Endodermal cell (in vitro differentiated cells): ENCODE measurements around the gene LHPP. TPM values are rescaled to one million over a fixed set of nuclear protein-coding genes. Genes with fewer than 3 reads are reported as not detected.

ENCODE experiments used
- DNase-seq: peaks from one replicate; pipeline ENCODE4 v3.0.0-alpha.2; 2017
- H3K27ac ChIP-seq: 2 replicates; pipeline ENCODE4 v1.5.1; 2013; ENCODE audit warnings: mild to moderate bottlenecking, low read depth, low read length, moderate library complexity
- H3K27me3 ChIP-seq: 2 replicates; pipeline ENCODE4 v1.6.1; 2013; ENCODE audit warnings: mild to moderate bottlenecking, low read length, moderate library complexity; ENCODE audit not compliant: insufficient read depth, control insufficient read depth, poor library complexity, severe bottlenecking
- H3K36me3 ChIP-seq: 2 replicates; pipeline ENCODE4 v1.7.0; 2013; ENCODE audit warnings: mild to moderate bottlenecking, low read length, moderate library complexity; ENCODE audit not compliant: control insufficient read depth, insufficient read depth
- H3K4me1 ChIP-seq: one replicate; pipeline ENCODE4 v1.7.0; 2013; ENCODE audit warnings: low read length; ENCODE audit not compliant: control insufficient read depth, insufficient read depth
- H3K4me3 ChIP-seq: 2 replicates; pipeline ENCODE4 v1.5.1; 2013; ENCODE audit warnings: mild to moderate bottlenecking, low read length, moderate library complexity
- H3K9ac ChIP-seq: 2 replicates; pipeline ENCODE4 v1.6.1; 2013; ENCODE audit warnings: mild to moderate bottlenecking, low read length, moderate library complexity; ENCODE audit not compliant: poor library complexity, severe bottlenecking; ENCODE audit errors: extremely low read depth
- H3K9me3 ChIP-seq: 2 replicates; pipeline ENCODE4 v1.6.1; 2013; ENCODE audit warnings: mild to moderate bottlenecking, low read length, moderate library complexity; ENCODE audit not compliant: control insufficient read depth
- H3K27ac Mint-ChIP-seq: 2 replicates; pipeline ENCODE4 v1.8.0; 2020; ENCODE audit warnings: mixed read lengths
- H3K27me3 Mint-ChIP-seq: 2 replicates; pipeline ENCODE4 v1.8.0; 2021; ENCODE audit warnings: mild to moderate bottlenecking, mixed read lengths; ENCODE audit not compliant: insufficient read depth
- H3K36me3 Mint-ChIP-seq: 2 replicates; pipeline ENCODE4 v1.8.0; 2020; ENCODE audit warnings: low read depth, mixed read lengths
- H3K4me1 Mint-ChIP-seq: 2 replicates; pipeline ENCODE4 v1.8.0; 2020; ENCODE audit warnings: mixed read lengths
- H3K4me3 Mint-ChIP-seq: 2 replicates; pipeline ENCODE4 v1.8.0; 2020; ENCODE audit warnings: mild to moderate bottlenecking, moderate library complexity, mixed read lengths
- H3K9me3 Mint-ChIP-seq: 2 replicates; pipeline ENCODE4 v1.8.0; 2020; ENCODE audit warnings: mild to moderate bottlenecking, mixed read lengths
- CTCF ChIP-seq: fragments of 200-600 bp; sonication (generic); conservative IDR thresholded peaks from 2 replicates; pipeline ENCODE4 v1.5.0; 2021; ENCODE audit warnings: antibody characterized with exemption, mild to moderate bottlenecking
- WGBS, 2 experiments: methylation state at CpG; one replicate each; pipeline versions ENCODE4 v1.1.5 to v1.1.7; 2013; ENCODE audit warnings: missing lambda C conversion rate in 2 of 2, mixed read lengths in 1 of 2; ENCODE audit not compliant: insufficient coverage in 1 of 2, insufficient read length in 1 of 2; 5-methylcytosine and 5-hydroxymethylcytosine counted together
- total RNA-seq, 2 donors: library from RNA; stranded (reverse); fragmentation: NEBNext Ultra II Directional in 1 of 2; extraction: Animal tissue kit (Norgen Biotek cat#: 25700) in 1 of 2; gene quantifications; 2 replicates in 1 of 2; 3 replicates in 1 of 2; pipeline ENCODE4 v1.2.1, GENCODE V29; 2021

LHPP gene
- total RNA-seq, 2 donors from 2014 or later: 23.3 to 24.8 TPM

GRCh38 chr10:124534826-124535601 lies 73.4 kb downstream of the LHPP start:
- H3K4me3 Mint-ChIP-seq: no peak overlapping the region
- H3K4me1 Mint-ChIP-seq: peaks cover 8% of the 10 kb centered on the region
- Histone ChIP-seq H3K36me3 (no peaks in the 10 kb centered on the region), H3K9me3 (no peaks in the 10 kb centered on the region), H3K27me3 (no peaks in the 10 kb centered on the region), H3K4me1 (no peaks in the 10 kb centered on the region), H3K9ac (no peak overlapping the region), H3K27ac (no peak overlapping the region), H3K4me3 (no peak overlapping the region)
- no peaks in the 10 kb centered on the region for H3K36me3 Mint-ChIP-seq
- H3K27me3 Mint-ChIP-seq: no peaks in the 10 kb centered on the region
- no peaks in the 10 kb centered on the region for H3K9me3 Mint-ChIP-seq
- 94 to 96% methylated on average over 17 of the region's 17 CpGs for whole genome bisulfite sequencing, 2 experiments
- DNase-seq: no peak
- no peak for TF ChIP-seq CTCF
- no peak overlapping the region for H3K27ac Mint-ChIP-seq

GRCh38 chr10:124535731-124536495 lies 74.3 kb downstream of the LHPP start:
- Histone ChIP-seq H3K9me3 (no peaks in the 10 kb centered on the region), H3K27ac (no peak overlapping the region), H3K9ac (no peak overlapping the region), H3K4me1 (no peaks in the 10 kb centered on the region), H3K36me3 (no peaks in the 10 kb centered on the region), H3K27me3 (no peaks in the 10 kb centered on the region), H3K4me3 (no peak overlapping the region)
- no peaks in the 10 kb centered on the region for H3K9me3 Mint-ChIP-seq
- peak overlapping the region; percentile 72 for H3K27ac Mint-ChIP-seq
- no peaks in the 10 kb centered on the region for H3K27me3 Mint-ChIP-seq
- peak; percentile 67 for DNase-seq
- 76% methylated on average over 8 to 18 of the region's 18 CpGs for WGBS, 2 experiments
- H3K4me3 Mint-ChIP-seq: no peak overlapping the region
- peaks cover 8% of the 10 kb centered on the region for H3K4me1 Mint-ChIP-seq
- TF ChIP-seq CTCF: no peak
- H3K36me3 Mint-ChIP-seq: no peaks in the 10 kb centered on the region

- Histone ChIP-seq H3K4me1 (no peaks in the 10 kb centered on the region), H3K9me3 (no peaks in the 10 kb centered on the region), H3K27me3 (no peaks in the 10 kb centered on the region), H3K4me3 (no peak overlapping the region), H3K9ac (no peak overlapping the region), H3K27ac (no peak overlapping the region), H3K36me3 (no peaks in the 10 kb centered on the region)
- no peaks in the 10 kb centered on the region for H3K36me3 Mint-ChIP-seq
- peak; percentile 51 for TF ChIP-seq CTCF
- no peak for DNase-seq
- 73 to 85% methylated on average over 4 of the region's 5 CpGs for WGBS, 2 experiments
- H3K4me3 Mint-ChIP-seq: no peak overlapping the region
- peaks cover 8% of the 10 kb centered on the region for H3K4me1 Mint-ChIP-seq
- no peaks in the 10 kb centered on the region for H3K27me3 Mint-ChIP-seq
- H3K9me3 Mint-ChIP-seq: no peaks in the 10 kb centered on the region
- H3K27ac Mint-ChIP-seq: no peak overlapping the region
Measured at GRCh38 chr10:124536496-124537050, 75.0 kb downstream of the LHPP start.
